HEK293T (cell line): Measurements from ENCODE around the gene OR2J1.
"Not testable (repeated sequence)": the region's sequence is repeated elsewhere in the genome, so short reads cannot be mapped to it uniquely, and the experiment has no call there.

Source experiments
- CTCF ChIA-PET: fragments of 350-600 bp; formaldehyde crosslinking; extraction: SDS; loops from one replicate; lab custom pipeline; 2021; ENCODE audit warnings: antibody characterized with exemption, inconsistent platforms; lab: Yijun Ruan, JAX
- POLR2A ChIA-PET: fragments of 350-600 bp; formaldehyde crosslinking; extraction: SDS; loops from one replicate; lab custom pipeline; 2020; ENCODE audit warnings: antibody characterized with exemption, inconsistent platforms; lab: Yijun Ruan, JAX
- DNase-seq: peaks from one replicate; pipeline ENCODE4 v3.0.0; 2012; ENCODE audit warnings: mixed read lengths; ENCODE audit errors: extremely low spot score
- ARNT ChIP-seq: fragments of 450-650 bp; IDR thresholded peaks from 2 replicates; pipeline ENCODE4 v1.6.1; 2017; ENCODE audit warnings: mild to moderate bottlenecking
- BHLHE40 ChIP-seq: fragments of 450-650 bp; IDR thresholded peaks from 2 replicates; pipeline ENCODE4 v1.6.1; 2016; ENCODE audit warnings: mild to moderate bottlenecking, moderate library complexity, borderline replicate concordance
- CTBP1 ChIP-seq: fragments of 450-650 bp; IDR thresholded peaks from 2 replicates; pipeline ENCODE4 v1.6.1; 2016; ENCODE audit warnings: borderline replicate concordance
- ELF4 ChIP-seq: fragments of 450-650 bp; IDR thresholded peaks from 2 replicates; pipeline ENCODE4 v1.6.1; 2017; ENCODE audit warnings: antibody characterized with exemption
- FOXA1 ChIP-seq: fragments of 450-650 bp; IDR thresholded peaks from 2 replicates; pipeline ENCODE4 v1.6.1; 2016; ENCODE audit warnings: mild to moderate bottlenecking
- FOXK2 ChIP-seq: fragments of 450-650 bp; IDR thresholded peaks from 2 replicates; pipeline ENCODE4 v1.6.1; 2016; ENCODE audit warnings: mild to moderate bottlenecking
- FOXM1 ChIP-seq: fragments of 450-650 bp; IDR thresholded peaks from 2 replicates; pipeline ENCODE4 v1.6.1; 2017; ENCODE audit warnings: mild to moderate bottlenecking, borderline replicate concordance
- HDGF ChIP-seq: fragments of 450-650 bp; IDR thresholded peaks from 2 replicates; pipeline ENCODE4 v1.6.1; 2017; ENCODE audit warnings: antibody characterized with exemption, borderline replicate concordance
- L3MBTL2 ChIP-seq: fragments of 450-650 bp; conservative IDR thresholded peaks from 2 replicates; pipeline ENCODE4 v1.6.1; 2016; ENCODE audit warnings: mild to moderate bottlenecking
- LEF1 ChIP-seq: fragments of 450-650 bp; IDR thresholded peaks from 2 replicates; pipeline ENCODE4 v1.6.1; 2017; ENCODE audit warnings: mild to moderate bottlenecking, borderline replicate concordance
- NFRKB ChIP-seq: fragments of 450-650 bp; IDR thresholded peaks from 2 replicates; pipeline ENCODE4 v1.6.1; 2016; ENCODE audit warnings: mild to moderate bottlenecking, moderate library complexity
- SP1 ChIP-seq: fragments of 450-650 bp; IDR thresholded peaks from 2 replicates; pipeline ENCODE4 v1.6.1; 2017
- SUZ12 ChIP-seq: fragments of 450-650 bp; IDR thresholded peaks from 2 replicates; pipeline ENCODE4 v1.6.1; 2016; ENCODE audit warnings: mild to moderate bottlenecking
- TARDBP ChIP-seq: fragments of 450-650 bp; IDR thresholded peaks from 2 replicates; pipeline ENCODE4 v1.6.1; 2016
- ZNF384 ChIP-seq: fragments of 450-650 bp; IDR thresholded peaks from 2 replicates; pipeline ENCODE4 v1.6.1; 2016
- TF ChIP-seq, protein P1 (sequence below): fragments of 450-650 bp; IDR thresholded peaks from 2 replicates; pipeline ENCODE4 v1.6.1; 2016

OR2J1 gene

DNA sequence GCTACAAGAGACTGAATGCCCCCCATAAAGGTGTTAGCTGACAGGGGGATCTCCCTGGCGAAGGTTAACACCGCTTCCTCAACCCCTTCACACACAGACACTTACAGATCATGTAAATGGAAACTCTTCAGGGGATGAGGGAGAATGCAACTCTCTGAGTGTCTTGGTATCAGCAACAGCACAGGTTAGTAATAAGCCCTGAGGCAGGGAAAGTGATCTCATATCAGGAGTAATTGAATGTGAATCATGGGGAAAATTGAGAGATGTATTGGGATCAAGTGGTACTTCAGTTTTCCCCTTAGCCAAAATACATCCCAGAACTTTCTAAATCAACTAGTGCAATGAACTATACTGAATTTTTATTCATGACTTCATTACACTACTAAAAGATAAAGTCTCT is 32.4 kb downstream of the OR2J1 start:
- DNase-seq: no peak
- ChIA-PET CTCF (no interaction called here), POLR2A (no interaction called here)
- TF ChIP-seq ARNT (no peak), NFRKB (no peak)

DNA sequence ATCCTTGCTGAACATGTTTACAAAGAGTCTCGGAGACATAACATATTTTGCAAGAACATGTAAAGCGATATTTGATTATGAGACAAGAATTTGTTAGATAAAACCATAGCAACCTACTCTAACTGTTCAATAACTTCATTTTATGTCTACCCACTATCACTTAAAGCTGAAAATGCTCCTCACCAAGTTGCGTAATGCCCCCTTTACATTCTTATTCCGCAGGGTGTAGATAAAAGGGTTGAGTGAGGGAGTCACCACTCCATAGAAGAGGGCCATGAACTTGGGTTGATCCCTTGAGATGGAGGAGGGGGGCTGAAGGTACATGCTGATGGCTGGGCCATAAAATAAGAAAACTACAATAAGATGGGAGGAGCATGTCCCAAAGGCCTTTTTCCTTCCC is 38.4 kb downstream of the OR2J1 start:
- DNase-seq: no peak
- TF ChIP-seq HDGF (no peak), ELF4 (no peak), LEF1 (no peak), TARDBP (no peak), SUZ12 (no peak), FOXA1 (no peak), FOXK2 (no peak), FOXM1 (no peak), BHLHE40 (no peak), ARNT (no peak), NFRKB (no peak), CTBP1 (no peak), ZNF384 (no peak), SP1 (no peak), L3MBTL2 (no peak)
- TF ChIP-seq, protein P1, sequence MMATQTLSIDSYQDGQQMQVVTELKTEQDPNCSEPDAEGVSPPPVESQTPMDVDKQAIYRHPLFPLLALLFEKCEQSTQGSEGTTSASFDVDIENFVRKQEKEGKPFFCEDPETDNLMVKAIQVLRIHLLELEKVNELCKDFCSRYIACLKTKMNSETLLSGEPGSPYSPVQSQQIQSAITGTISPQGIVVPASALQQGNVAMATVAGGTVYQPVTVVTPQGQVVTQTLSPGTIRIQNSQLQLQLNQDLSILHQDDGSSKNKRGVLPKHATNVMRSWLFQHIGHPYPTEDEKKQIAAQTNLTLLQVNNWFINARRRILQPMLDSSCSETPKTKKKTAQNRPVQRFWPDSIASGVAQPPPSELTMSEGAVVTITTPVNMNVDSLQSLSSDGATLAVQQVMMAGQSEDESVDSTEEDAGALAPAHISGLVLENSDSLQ: no peak
- CTCF ChIA-PET: no interaction called here
- POLR2A ChIA-PET: no interaction called here

DNA sequence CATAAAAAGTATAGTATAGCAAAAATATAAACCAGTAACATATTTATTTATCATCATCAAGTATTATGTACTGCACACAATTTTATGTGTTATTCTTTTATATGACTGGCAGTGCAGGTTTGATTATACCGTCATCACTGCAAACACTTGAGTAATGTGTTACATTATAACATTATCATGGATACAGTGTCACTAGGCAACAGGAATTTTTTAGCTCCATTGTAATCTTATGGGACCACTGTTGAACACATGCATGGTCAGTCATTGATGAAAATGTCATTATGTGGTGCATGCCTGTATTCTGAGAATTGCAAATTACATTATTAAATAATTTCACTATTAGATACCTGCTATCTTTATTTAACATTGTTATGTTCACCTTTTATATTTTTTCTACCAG is 42.3 kb downstream of the OR2J1 start:
- ChIA-PET POLR2A (no interaction called here), CTCF (no interaction called here)
- no peak for DNase-seq
- no peak for TF ChIP-seq TARDBP
- TF ChIP-seq HDGF: no peak
- TF ChIP-seq SP1: no peak
- no peak for TF ChIP-seq ELF4
- TF ChIP-seq NFRKB: no peak
- TF ChIP-seq FOXM1: no peak
- TF ChIP-seq, protein P1: no peak
- TF ChIP-seq SUZ12: no peak
- no peak for TF ChIP-seq ARNT
- TF ChIP-seq LEF1: no peak
- no peak for TF ChIP-seq FOXK2
- no peak for TF ChIP-seq ZNF384
- TF ChIP-seq CTBP1: no peak
- TF ChIP-seq FOXA1: no peak
- TF ChIP-seq L3MBTL2: no peak

DNA sequence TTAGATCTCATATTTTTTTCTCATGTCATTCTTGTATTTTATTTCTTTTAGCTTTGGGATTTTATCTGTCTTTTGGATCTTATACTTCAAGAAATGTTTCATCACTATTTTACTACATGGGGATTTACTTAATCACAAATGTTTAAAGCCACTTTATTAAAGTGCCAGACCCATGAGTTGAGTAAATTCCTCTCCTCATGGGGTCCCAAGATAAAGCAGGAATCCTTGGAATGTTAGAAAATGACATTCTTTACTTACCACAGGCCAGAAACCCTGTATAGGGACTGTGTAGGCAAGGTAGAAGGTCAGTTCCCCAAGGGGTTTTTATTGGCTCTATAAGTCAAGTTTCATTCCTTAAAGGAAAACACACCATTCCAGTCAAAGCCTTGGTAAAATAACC is 43.0 kb downstream of the OR2J1 start:
- CTCF ChIA-PET: no interaction called here
- TF ChIP-seq HDGF (no peak), CTBP1 (no peak), SP1 (no peak), BHLHE40 (no peak), ARNT (no peak), FOXK2 (no peak), NFRKB (no peak), FOXA1 (no peak), SUZ12 (no peak), TARDBP (no peak), LEF1 (no peak), FOXM1 (no peak), L3MBTL2 (no peak), ELF4 (no peak), ZNF384 (no peak)
- TF ChIP-seq, protein P1: no peak
- POLR2A ChIA-PET: no interaction called here

DNA sequence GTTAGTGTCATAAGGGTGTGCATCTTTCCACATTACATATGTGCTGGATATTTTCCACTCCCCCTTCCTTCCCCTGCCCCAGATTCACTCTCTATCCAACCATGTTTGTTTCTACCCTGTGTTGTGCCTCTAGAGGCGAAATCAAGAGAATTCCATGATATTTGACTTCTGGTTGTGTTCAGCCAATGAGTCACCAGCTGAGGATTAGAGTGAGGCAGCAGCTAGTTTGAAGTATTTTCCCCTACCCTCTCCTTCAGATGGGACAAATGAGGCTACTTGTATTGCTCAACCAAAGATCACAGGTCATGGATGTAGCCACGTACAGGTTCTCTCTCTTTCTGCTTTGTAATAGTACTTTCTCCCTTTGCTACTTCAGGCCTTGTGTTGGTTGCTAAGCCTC is 46.9 kb downstream of the OR2J1 start:
- TF ChIP-seq HDGF (no peak), FOXA1 (no peak)
- ChIA-PET POLR2A (no interaction called here), CTCF (no interaction called here)
- no peak for DNase-seq

More for the DNA sequence above, 43.0 kb downstream of the OR2J1 start:
- DNase-seq: no peak

DNA sequence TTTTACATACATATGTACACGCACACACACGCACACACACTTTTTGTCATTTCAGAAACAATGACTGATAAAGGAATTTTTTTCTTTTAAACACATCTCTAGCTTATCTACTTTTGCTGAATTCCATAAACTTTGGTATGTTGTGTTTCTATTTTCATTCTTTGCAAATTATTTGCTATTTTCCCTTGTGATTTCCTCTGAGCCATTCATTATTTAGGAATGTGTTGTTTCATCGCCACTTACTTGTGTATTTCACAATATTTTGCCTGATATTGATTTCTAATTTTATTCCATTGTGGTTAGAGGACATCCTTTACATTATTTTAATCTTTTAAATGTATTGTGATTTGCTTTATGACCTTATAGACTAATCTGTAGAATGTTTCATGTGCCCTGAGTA is 47.8 kb downstream of the OR2J1 start:
- no peak for TF ChIP-seq FOXA1
- CTCF ChIA-PET: interaction anchor here (0.6 kb wide), 1 partner anchor 373 kb away, joined by 4 read pairs; no protein-coding TSS in a partner anchor
- DNase-seq: no peak
- POLR2A ChIA-PET: no interaction called here

DNA sequence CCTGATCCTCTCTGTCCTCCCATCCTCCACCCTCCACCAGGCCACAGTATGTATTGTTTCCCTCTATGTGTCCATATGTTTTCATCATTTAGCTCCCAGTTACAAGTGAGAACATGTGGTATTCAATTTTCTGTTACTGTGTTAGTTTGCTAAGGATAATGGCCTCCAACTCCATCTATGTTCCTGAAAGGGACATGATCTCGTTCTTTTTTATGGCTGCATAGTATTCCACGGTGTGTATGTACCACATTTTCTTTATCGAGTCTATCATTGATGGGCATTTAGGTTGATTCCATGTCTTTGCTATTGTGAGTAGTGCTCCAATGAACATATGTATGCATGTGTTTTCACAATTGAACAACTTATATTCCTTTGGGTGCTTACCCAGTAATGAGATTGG is 50.2 kb downstream of the OR2J1 start:
- POLR2A ChIA-PET, CTCF ChIA-PET, DNase-seq: not testable (repeated sequence)
